CD14-positive monocyte (primary cell): Measurements from ENCODE around the gene CDH15. TPM values are rescaled to one million over a fixed set of nuclear protein-coding genes. Genes with fewer than 3 reads are reported as not detected.

Experiments used
- DNase-seq, 3 donors: peaks; one replicate each; pipeline ENCODE4 v3.0.0-alpha.2; 2011 to 2022
- H2AFZ ChIP-seq: 2 replicates; pipeline ENCODE4 v1.6.0; 2012; ENCODE audit warnings: mild to moderate bottlenecking, low read depth, low read length, inconsistent platforms; ENCODE audit not compliant: insufficient read depth, poor library complexity, severe bottlenecking
- H3K27ac ChIP-seq, 2 donors: 1 replicate in 1 of 2; 2 replicates in 1 of 2; pipeline ENCODE4 v1.5.1; 2012 to 2013; ENCODE audit warnings: low read length in 2 of 2, control low read depth in 1 of 2, inconsistent platforms in 1 of 2, low read depth in 1 of 2, mild to moderate bottlenecking in 1 of 2
- H3K27me3 ChIP-seq, 2 donors: one replicate each; pipeline versions ENCODE4 v1.6.0 to v1.6.1; 2011 to 2013; ENCODE audit warnings: low read length in 2 of 2; ENCODE audit not compliant: control insufficient read depth in 2 of 2, insufficient read depth in 2 of 2
- H3K36me3 ChIP-seq, 2 donors: replicated peaks in 1 of 2; 1 replicate in 1 of 2; 2 replicates in 1 of 2; pipeline versions ENCODE4 v1.5.1 to v1.6.1; 2012 to 2013; ENCODE audit warnings: low read length in 2 of 2, control low read depth in 1 of 2, inconsistent platforms in 1 of 2, mild to moderate bottlenecking in 1 of 2; ENCODE audit not compliant: insufficient read depth in 2 of 2, control insufficient read depth in 1 of 2
- H3K4me1 ChIP-seq, 2 donors: 1 replicate in 1 of 2; 2 replicates in 1 of 2; pipeline versions ENCODE4 v1.5.1 to v1.6.1; 2012 to 2013; ENCODE audit warnings: low read length in 2 of 2, control low read depth in 1 of 2, inconsistent platforms in 1 of 2, mild to moderate bottlenecking in 1 of 2, moderate library complexity in 1 of 2; ENCODE audit not compliant: insufficient read depth in 2 of 2, control insufficient read depth in 1 of 2
- H3K4me2 ChIP-seq: replicated peaks from 2 replicates; pipeline ENCODE3; 2012; ENCODE audit warnings: low read length, moderate library complexity, mild to moderate bottlenecking; ENCODE audit not compliant: poor library complexity, severe bottlenecking; ENCODE audit errors: extremely low read depth
- H3K4me3 ChIP-seq, 3 experiments: fragments of 200-600 bp in 1 of 3; sonication (generic) in 1 of 3; replicated peaks in 1 of 3; 1 replicate in 2 of 3; 2 replicates in 1 of 3; pipeline ENCODE4 v1.5.1; 2011 to 2013; ENCODE audit warnings: low read length in 3 of 3, mild to moderate bottlenecking in 3 of 3, control low read depth in 2 of 3, low read depth in 2 of 3, inconsistent platforms in 1 of 3, moderate library complexity in 1 of 3
- H3K79me2 ChIP-seq: 2 replicates; pipeline ENCODE4 v1.6.0; 2012; ENCODE audit warnings: mild to moderate bottlenecking, control low read depth, inconsistent platforms, low read length, moderate library complexity; ENCODE audit not compliant: insufficient read depth
- H3K9ac ChIP-seq: 2 replicates; pipeline ENCODE4 v1.6.0; 2017; ENCODE audit warnings: low read length, mild to moderate bottlenecking; ENCODE audit not compliant: insufficient read depth, poor library complexity, severe bottlenecking
- H3K9me3 ChIP-seq, 2 donors: replicated peaks in 1 of 2; 1 replicate in 1 of 2; 2 replicates in 1 of 2; pipeline versions ENCODE4 v1.5.1 to v1.6.1; 2012 to 2013; ENCODE audit warnings: low read length in 2 of 2, control low read depth in 1 of 2; ENCODE audit not compliant: control insufficient read depth in 1 of 2, insufficient read depth in 1 of 2
- H4K20me1 ChIP-seq: 2 replicates; pipeline ENCODE4 v1.6.0; 2012; ENCODE audit warnings: mild to moderate bottlenecking, low read length, control low read depth, moderate library complexity; ENCODE audit not compliant: insufficient read depth
- H3K27ac Mint-ChIP-seq, 7 donors: one replicate each; pipeline ENCODE4 v1.8.0; 2020; ENCODE audit warnings: mild to moderate bottlenecking in 7 of 7, mixed read lengths in 7 of 7, moderate library complexity in 6 of 7, inconsistent platforms in 2 of 7
- H3K27me3 Mint-ChIP-seq, 3 donors: one replicate each; pipeline ENCODE4 v1.8.0; 2021 to 2022; ENCODE audit warnings: low read depth in 3 of 3, mild to moderate bottlenecking in 3 of 3, mixed read lengths in 3 of 3, moderate library complexity in 3 of 3, inconsistent platforms in 1 of 3
- H3K36me3 Mint-ChIP-seq, 2 donors: one replicate each; pipeline ENCODE4 v1.8.0; 2020; ENCODE audit warnings: mixed read lengths in 2 of 2, inconsistent platforms in 1 of 2, mild to moderate bottlenecking in 1 of 2
- H3K4me1 Mint-ChIP-seq: one replicate; pipeline ENCODE4 v1.8.0; 2020; ENCODE audit warnings: mild to moderate bottlenecking, mixed read lengths
- H3K4me3 Mint-ChIP-seq, 2 donors: one replicate each; pipeline ENCODE4 v1.8.0; 2020; ENCODE audit warnings: mild to moderate bottlenecking in 2 of 2, mixed read lengths in 2 of 2, moderate library complexity in 1 of 2
- H3K9me3 Mint-ChIP-seq, 7 donors: one replicate each; pipeline ENCODE4 v1.8.0; 2020 to 2022; ENCODE audit warnings: mixed read lengths in 7 of 7, mild to moderate bottlenecking in 6 of 7, moderate library complexity in 6 of 7, inconsistent platforms in 2 of 7
- WGBS: methylation state at CpG from one replicate; pipeline ENCODE4 v1.1.5; 2013; ENCODE audit warnings: missing lambda C conversion rate; ENCODE audit not compliant: insufficient coverage; 5-methylcytosine and 5-hydroxymethylcytosine counted together
- intact Hi-C, 2 donors: fragments of 100-400 bp; cut with micrococcal nuclease; formaldehyde crosslinking; loops; one replicate each; pipeline versions ENCODE4 v1.15.0 to v1.15.1; 2023
- polyA plus RNA-seq, 3 donors: library from polyadenylated mRNA; depleted of rRNA in 1 of 3; unstranded in 2 of 3; stranded (reverse) in 1 of 3; fragments of 300-500 nt in 2 of 3; fragments of >200 nt in 1 of 3; fragmentation: Illumina TruSeq in 2 of 3; gene quantifications; 1 replicate in 2 of 3; 2 replicates in 1 of 3; pipeline ENCODE4 v1.2.3, GENCODE V29; 2012 to 2021
- TF ChIP-seq, protein P1 (sequence below): fragments of 200-600 bp; IDR thresholded peaks from one replicate; pipeline ENCODE4 v1.8.0; 2022; ENCODE audit warnings: antibody characterized with exemption, mild to moderate bottlenecking

CDH15 gene
- polyA plus RNA-seq, 3 donors = not detected

DNA sequence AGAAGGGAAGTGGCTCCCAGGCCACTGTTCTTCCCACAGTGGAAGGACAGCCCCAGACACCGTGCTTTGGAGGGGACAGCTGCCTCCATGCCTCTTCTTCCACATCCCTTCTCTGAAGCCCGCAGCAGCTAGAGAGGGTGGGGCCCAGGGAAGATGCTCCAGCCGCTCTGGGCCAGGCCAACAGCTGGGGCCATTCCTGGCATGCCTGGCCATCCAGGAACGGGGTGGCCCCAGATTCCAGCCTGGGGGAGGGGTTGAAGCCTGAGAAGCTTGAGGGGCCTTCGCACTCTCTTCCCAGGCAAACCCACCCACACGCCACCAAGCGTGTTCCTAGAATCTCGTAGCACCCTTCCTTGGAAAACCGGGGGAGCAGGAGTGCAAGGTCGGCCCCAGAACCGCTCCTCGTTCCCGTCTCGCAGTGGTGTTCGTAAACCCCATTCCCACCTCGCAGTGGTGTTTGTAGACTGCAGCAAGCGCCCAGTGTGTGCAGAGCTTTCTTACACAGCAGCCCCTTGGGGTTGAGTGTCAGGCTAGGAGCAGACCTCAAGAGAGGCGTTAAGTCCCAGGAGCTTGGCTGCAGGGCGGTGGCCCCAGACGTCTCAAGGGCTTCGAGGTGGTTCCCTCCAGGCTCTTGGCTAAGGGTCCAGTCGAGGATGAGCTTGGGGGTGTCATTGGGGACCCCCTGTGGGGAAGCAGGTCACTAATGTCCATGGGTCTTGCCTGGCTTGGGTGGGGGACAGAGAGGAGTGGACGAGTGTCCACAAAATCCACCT lies 2.7 kb downstream of the CDH15 start:
- Histone ChIP-seq H3K4me3 (no peak overlapping the region), H3K79me2 (no peaks in the 10 kb centered on the region), H3K36me3 (no peaks in the 10 kb centered on the region), H3K4me2 (no peak overlapping the region), H4K20me1 (no peaks in the 10 kb centered on the region), H3K27ac (no peak overlapping the region), H3K27me3 (peaks cover 0 to 40% of the 10 kb centered on the region in 2 donors), H3K9me3 (no peaks in the 10 kb centered on the region), H3K9ac (no peak overlapping the region), H3K4me1 (peaks cover 11 to 13% of the 10 kb centered on the region in 2 donors), H2AFZ (no peak overlapping the region)
- DNase-seq = no peak
- TF ChIP-seq, protein P1, sequence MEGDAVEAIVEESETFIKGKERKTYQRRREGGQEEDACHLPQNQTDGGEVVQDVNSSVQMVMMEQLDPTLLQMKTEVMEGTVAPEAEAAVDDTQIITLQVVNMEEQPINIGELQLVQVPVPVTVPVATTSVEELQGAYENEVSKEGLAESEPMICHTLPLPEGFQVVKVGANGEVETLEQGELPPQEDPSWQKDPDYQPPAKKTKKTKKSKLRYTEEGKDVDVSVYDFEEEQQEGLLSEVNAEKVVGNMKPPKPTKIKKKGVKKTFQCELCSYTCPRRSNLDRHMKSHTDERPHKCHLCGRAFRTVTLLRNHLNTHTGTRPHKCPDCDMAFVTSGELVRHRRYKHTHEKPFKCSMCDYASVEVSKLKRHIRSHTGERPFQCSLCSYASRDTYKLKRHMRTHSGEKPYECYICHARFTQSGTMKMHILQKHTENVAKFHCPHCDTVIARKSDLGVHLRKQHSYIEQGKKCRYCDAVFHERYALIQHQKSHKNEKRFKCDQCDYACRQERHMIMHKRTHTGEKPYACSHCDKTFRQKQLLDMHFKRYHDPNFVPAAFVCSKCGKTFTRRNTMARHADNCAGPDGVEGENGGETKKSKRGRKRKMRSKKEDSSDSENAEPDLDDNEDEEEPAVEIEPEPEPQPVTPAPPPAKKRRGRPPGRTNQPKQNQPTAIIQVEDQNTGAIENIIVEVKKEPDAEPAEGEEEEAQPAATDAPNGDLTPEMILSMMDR = no peak
- peaks cover 10 to 43% (median 11%) of the 10 kb centered on the region in 3 donors for H3K27me3 Mint-ChIP-seq
- H3K36me3 Mint-ChIP-seq = no peaks in the 10 kb centered on the region
- no peak overlapping the region for H3K27ac Mint-ChIP-seq
- H3K4me1 Mint-ChIP-seq = peaks cover 6% of the 10 kb centered on the region
- peaks cover 0 to 4% (median 0%) of the 10 kb centered on the region in 7 donors for H3K9me3 Mint-ChIP-seq
- no peak overlapping the region for H3K4me3 Mint-ChIP-seq
- WGBS = 87% methylated on average over 14 of the region's 23 CpGs
- intact Hi-C loops = loop anchor here in 1 of 2 donors (5.0 kb wide), 1 partner anchor 317 kb away; the partner anchor contains the start of genes GALNS and TRAPPC2L

DNA sequence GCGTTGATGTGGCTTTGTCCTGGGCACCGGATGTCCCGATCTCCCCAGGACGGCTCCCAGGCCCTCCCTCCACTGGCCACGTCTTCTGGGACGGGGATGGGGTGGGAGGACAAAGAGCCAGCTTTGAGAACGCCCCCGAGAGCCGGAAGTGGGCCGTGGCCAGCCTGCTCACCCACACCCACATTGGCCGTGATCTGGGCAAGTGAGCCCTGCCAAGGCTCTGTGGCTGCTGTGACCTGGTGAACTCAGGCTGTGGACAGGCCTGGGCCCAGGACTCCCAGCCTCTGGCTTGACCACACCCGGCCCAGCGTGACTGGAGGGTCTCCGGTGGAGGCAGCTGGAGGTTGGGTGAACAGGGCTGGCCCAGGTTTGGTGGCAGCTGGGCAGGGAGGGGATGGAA lies 3.3 kb downstream of the CDH15 start:
- Mint-ChIP-seq H3K9me3 (peaks cover 0 to 4% (median 0%) of the 10 kb centered on the region in 7 donors), H3K4me1 (peaks cover 6% of the 10 kb centered on the region), H3K4me3 (no peak overlapping the region), H3K27me3 (peaks cover 10 to 38% (median 11%) of the 10 kb centered on the region in 3 donors), H3K27ac (no peak overlapping the region), H3K36me3 (no peaks in the 10 kb centered on the region)
- H3K4me2 ChIP-seq = no peak overlapping the region
- TF ChIP-seq, protein P1 = no peak
- intact Hi-C loops = loop anchor here in 1 of 2 donors (5.0 kb wide), 1 partner anchor 318 kb away; the partner anchor contains the start of genes GALNS and TRAPPC2L
- H3K9me3 ChIP-seq = no peaks in the 10 kb centered on the region
- H3K79me2 ChIP-seq = no peaks in the 10 kb centered on the region
- H2AFZ ChIP-seq = no peak overlapping the region
- WGBS = 94% methylated on average over 9 of the region's 14 CpGs
- H3K4me3 ChIP-seq = no peak overlapping the region
- no peak overlapping the region for H3K9ac ChIP-seq
- DNase-seq = no peak
- no peaks in the 10 kb centered on the region for H4K20me1 ChIP-seq
- H3K27me3 ChIP-seq = peaks cover 0 to 34% of the 10 kb centered on the region in 2 donors
- H3K4me1 ChIP-seq = peaks cover 11 to 13% of the 10 kb centered on the region in 2 donors
- H3K27ac ChIP-seq = no peak overlapping the region
- H3K36me3 ChIP-seq = no peaks in the 10 kb centered on the region
